WTC11 (cell line): ENCODE measurements around the gene DNAH9.

Source experiments
- ARID4B ChIP-seq: sonication (generic); formaldehyde crosslinking; IDR thresholded peaks from 2 replicates; pipeline ENCODE4 v1.8.0; 2023; ENCODE audit warnings: missing genetic modification reagents, mild to moderate bottlenecking, borderline replicate concordance
- CTCF ChIP-seq: fragments of 200-600 bp; IDR thresholded peaks from 2 replicates; pipeline ENCODE4 v1.8.0; 2022; ENCODE audit warnings: antibody characterized with exemption
- ETV6 ChIP-seq: sonication (generic); formaldehyde crosslinking; IDR thresholded peaks from 2 replicates; pipeline ENCODE4 v1.8.1; 2022; ENCODE audit warnings: mild to moderate bottlenecking, missing genetic modification reagents
- FOXK1 ChIP-seq: sonication (generic); formaldehyde crosslinking; IDR thresholded peaks from 2 replicates; pipeline ENCODE4 v1.8.0; 2022; ENCODE audit warnings: mild to moderate bottlenecking, moderate library complexity, missing genetic modification reagents
- IRF2 ChIP-seq: sonication (generic); formaldehyde crosslinking; IDR thresholded peaks from 2 replicates; pipeline ENCODE4 v1.8.0; 2022; ENCODE audit warnings: low read depth, missing genetic modification reagents, borderline replicate concordance
- JAZF1 ChIP-seq: fragments of 250-450 bp; sonication (Bioruptor Pico); IDR thresholded peaks from 2 replicates; pipeline ENCODE4 v1.9.0; 2021; ENCODE audit warnings: moderate library complexity, mild to moderate bottlenecking, inconsistent platforms
- SMAD3 ChIP-seq: sonication (generic); formaldehyde crosslinking; IDR thresholded peaks from 2 replicates; pipeline ENCODE4 v1.8.0; 2022; ENCODE audit warnings: missing genetic modification reagents, mild to moderate bottlenecking, borderline replicate concordance
- STAT6 ChIP-seq: sonication (generic); formaldehyde crosslinking; conservative IDR thresholded peaks from 2 replicates; pipeline ENCODE4 v1.8.1; 2023; ENCODE audit warnings: mild to moderate bottlenecking, low read depth, missing genetic modification reagents, moderate library complexity
- ZNF416 ChIP-seq: fragments of 250-450 bp; sonication (Bioruptor Pico); IDR thresholded peaks from 2 replicates; pipeline ENCODE4 v1.9.0; 2021; ENCODE audit warnings: mild to moderate bottlenecking, inconsistent platforms
- TF ChIP-seq, protein P1 (sequence below): sonication (generic); formaldehyde crosslinking; IDR thresholded peaks from 2 replicates; pipeline ENCODE4 v1.8.0; 2022; ENCODE audit warnings: missing genetic modification reagents
- TF ChIP-seq, protein P2 (sequence below): sonication (generic); formaldehyde crosslinking; IDR thresholded peaks from 2 replicates; pipeline ENCODE4 v1.8.1; 2022; ENCODE audit warnings: low read depth, mild to moderate bottlenecking, moderate library complexity, missing genetic modification reagents, borderline replicate concordance
- TF ChIP-seq, protein P3 (sequence below): sonication (generic); formaldehyde crosslinking; IDR thresholded peaks from 2 replicates; pipeline ENCODE4 v1.8.0; 2022; ENCODE audit warnings: mild to moderate bottlenecking, missing genetic modification reagents

- TF ChIP-seq IRF2 = no peak
- TF ChIP-seq SMAD3 (CRISPR knock-in tag) = no peak
- no peak for TF ChIP-seq ZNF416 (CRISPR knock-in tag)
- no peak for TF ChIP-seq CTCF
- TF ChIP-seq JAZF1 (CRISPR knock-in tag) = no peak
- TF ChIP-seq, protein P1, sequence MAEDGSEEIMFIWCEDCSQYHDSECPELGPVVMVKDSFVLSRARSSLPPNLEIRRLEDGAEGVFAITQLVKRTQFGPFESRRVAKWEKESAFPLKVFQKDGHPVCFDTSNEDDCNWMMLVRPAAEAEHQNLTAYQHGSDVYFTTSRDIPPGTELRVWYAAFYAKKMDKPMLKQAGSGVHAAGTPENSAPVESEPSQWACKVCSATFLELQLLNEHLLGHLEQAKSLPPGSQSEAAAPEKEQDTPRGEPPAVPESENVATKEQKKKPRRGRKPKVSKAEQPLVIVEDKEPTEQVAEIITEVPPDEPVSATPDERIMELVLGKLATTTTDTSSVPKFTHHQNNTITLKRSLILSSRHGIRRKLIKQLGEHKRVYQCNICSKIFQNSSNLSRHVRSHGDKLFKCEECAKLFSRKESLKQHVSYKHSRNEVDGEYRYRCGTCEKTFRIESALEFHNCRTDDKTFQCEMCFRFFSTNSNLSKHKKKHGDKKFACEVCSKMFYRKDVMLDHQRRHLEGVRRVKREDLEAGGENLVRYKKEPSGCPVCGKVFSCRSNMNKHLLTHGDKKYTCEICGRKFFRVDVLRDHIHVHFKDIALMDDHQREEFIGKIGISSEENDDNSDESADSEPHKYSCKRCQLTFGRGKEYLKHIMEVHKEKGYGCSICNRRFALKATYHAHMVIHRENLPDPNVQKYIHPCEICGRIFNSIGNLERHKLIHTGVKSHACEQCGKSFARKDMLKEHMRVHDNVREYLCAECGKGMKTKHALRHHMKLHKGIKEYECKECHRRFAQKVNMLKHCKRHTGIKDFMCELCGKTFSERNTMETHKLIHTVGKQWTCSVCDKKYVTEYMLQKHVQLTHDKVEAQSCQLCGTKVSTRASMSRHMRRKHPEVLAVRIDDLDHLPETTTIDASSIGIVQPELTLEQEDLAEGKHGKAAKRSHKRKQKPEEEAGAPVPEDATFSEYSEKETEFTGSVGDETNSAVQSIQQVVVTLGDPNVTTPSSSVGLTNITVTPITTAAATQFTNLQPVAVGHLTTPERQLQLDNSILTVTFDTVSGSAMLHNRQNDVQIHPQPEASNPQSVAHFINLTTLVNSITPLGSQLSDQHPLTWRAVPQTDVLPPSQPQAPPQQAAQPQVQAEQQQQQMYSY (CRISPR knock-in tag) = no peak
- TF ChIP-seq STAT6 (CRISPR knock-in tag) = no peak
- TF ChIP-seq, protein P2, sequence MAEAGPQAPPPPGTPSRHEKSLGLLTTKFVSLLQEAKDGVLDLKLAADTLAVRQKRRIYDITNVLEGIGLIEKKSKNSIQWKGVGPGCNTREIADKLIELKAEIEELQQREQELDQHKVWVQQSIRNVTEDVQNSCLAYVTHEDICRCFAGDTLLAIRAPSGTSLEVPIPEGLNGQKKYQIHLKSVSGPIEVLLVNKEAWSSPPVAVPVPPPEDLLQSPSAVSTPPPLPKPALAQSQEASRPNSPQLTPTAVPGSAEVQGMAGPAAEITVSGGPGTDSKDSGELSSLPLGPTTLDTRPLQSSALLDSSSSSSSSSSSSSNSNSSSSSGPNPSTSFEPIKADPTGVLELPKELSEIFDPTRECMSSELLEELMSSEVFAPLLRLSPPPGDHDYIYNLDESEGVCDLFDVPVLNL (CRISPR knock-in tag) = no peak
- TF ChIP-seq ARID4B = no peak
- no peak for TF ChIP-seq ETV6
- TF ChIP-seq FOXK1 (CRISPR knock-in tag) = no peak
- TF ChIP-seq, protein P3, sequence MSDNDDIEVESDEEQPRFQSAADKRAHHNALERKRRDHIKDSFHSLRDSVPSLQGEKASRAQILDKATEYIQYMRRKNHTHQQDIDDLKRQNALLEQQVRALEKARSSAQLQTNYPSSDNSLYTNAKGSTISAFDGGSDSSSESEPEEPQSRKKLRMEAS (CRISPR knock-in tag) = no peak
Observed at GRCh38 chr17:11899537-11899942, 301.3 kb downstream of the DNAH9 start.
